Central memory CD8-positive, alpha-beta T cell (primary cell): Measurements from ENCODE around the gene STARD10.
"Not testable (repeated sequence)": the region's sequence is repeated elsewhere in the genome, so short reads cannot be mapped to it uniquely, and the experiment has no call there.

Source experiments
- ATAC-seq: fragments of 150-1000 bp; cut with Tn5 transposase; replicated peaks from 2 replicates; pipeline ENCODE4 v1.10.0; 2022; ENCODE audit warnings: mild to moderate bottlenecking, moderate FRiP score, moderate number of reproducible peaks; ENCODE audit not compliant: poor library complexity, severe bottlenecking; ENCODE audit errors: extremely low read depth
- DNase-seq, 2 donors: peaks; one replicate each; pipeline ENCODE4 v3.0.0; 2021; ENCODE audit warnings: low spot score in 2 of 2
- H3K27ac Mint-ChIP-seq: one replicate; pipeline ENCODE4 v1.8.0; 2022; ENCODE audit warnings: low read depth, mild to moderate bottlenecking, moderate library complexity, mixed read lengths
- H3K27me3 Mint-ChIP-seq: one replicate; pipeline ENCODE4 v1.8.0; 2022; ENCODE audit warnings: mixed read lengths
- H3K36me3 Mint-ChIP-seq: one replicate; pipeline ENCODE4 v1.8.0; 2022; ENCODE audit warnings: mild to moderate bottlenecking, moderate library complexity, mixed read lengths; ENCODE audit not compliant: insufficient read depth
- H3K4me1 Mint-ChIP-seq: one replicate; pipeline ENCODE4 v1.8.0; 2022; ENCODE audit warnings: mixed read lengths
- H3K4me3 Mint-ChIP-seq: one replicate; pipeline ENCODE4 v1.8.0; 2022; ENCODE audit warnings: mild to moderate bottlenecking, moderate library complexity, mixed read lengths
- H3K9me3 Mint-ChIP-seq: one replicate; pipeline ENCODE4 v1.8.0; 2022; ENCODE audit warnings: mixed read lengths

The STARD10 gene

GRCh38 chr11:72831521-72832300, 37.9 kb upstream of the STARD10 start:
- Mint-ChIP-seq H3K9me3 (no peaks in the 10 kb centered on the region), H3K36me3 (peaks cover 23% of the 10 kb centered on the region), H3K4me3 (no peak overlapping the region), H3K27me3 (no peaks in the 10 kb centered on the region), H3K4me1 (peaks cover 24% of the 10 kb centered on the region), H3K27ac (peak overlapping the region; percentile 90)
- DNase-seq (no peak), ATAC-seq (peak; percentile 69)

- no peaks in the 10 kb centered on the region for H3K27me3 Mint-ChIP-seq
- DNase-seq (no peak), ATAC-seq (no peak)
- no peak overlapping the region for H3K4me3 Mint-ChIP-seq
- H3K4me1 Mint-ChIP-seq: peaks cover 20% of the 10 kb centered on the region
- H3K36me3 Mint-ChIP-seq: peaks cover 28% of the 10 kb centered on the region
- H3K9me3 Mint-ChIP-seq: no peaks in the 10 kb centered on the region
- peak overlapping the region; percentile 83 for H3K27ac Mint-ChIP-seq
Observed at GRCh38 chr11:72829884-72830533, 36.2 kb upstream of the STARD10 start.

GRCh38 chr11:72829178-72829577, 35.3 kb upstream of the STARD10 start:
- no peaks in the 10 kb centered on the region for H3K27me3 Mint-ChIP-seq
- H3K27ac Mint-ChIP-seq: peak overlapping the region; percentile 83
- H3K9me3 Mint-ChIP-seq: no peaks in the 10 kb centered on the region
- peaks cover 26% of the 10 kb centered on the region for H3K36me3 Mint-ChIP-seq
- peaks cover 24% of the 10 kb centered on the region for H3K4me1 Mint-ChIP-seq
- DNase-seq (no peak), ATAC-seq (no peak)
- H3K4me3 Mint-ChIP-seq: no peak overlapping the region

- peaks cover 24% of the 10 kb centered on the region for H3K4me1 Mint-ChIP-seq
- no peak for ATAC-seq
- no peaks in the 10 kb centered on the region for H3K9me3 Mint-ChIP-seq
- H3K36me3 Mint-ChIP-seq: peaks cover 26% of the 10 kb centered on the region
- no peaks in the 10 kb centered on the region for H3K27me3 Mint-ChIP-seq
- peak overlapping the region; percentile 83 for H3K27ac Mint-ChIP-seq
- DNase-seq: no peak
- H3K4me3 Mint-ChIP-seq: no peak overlapping the region
Observed at GRCh38 chr11:72828692-72829101, 34.9 kb upstream of the STARD10 start.

GRCh38 chr11:72828081-72828567, 34.3 kb upstream of the STARD10 start:
- Mint-ChIP-seq H3K27ac (peak overlapping the region; percentile 83), H3K4me3 (no peak overlapping the region), H3K27me3 (no peaks in the 10 kb centered on the region), H3K36me3 (peaks cover 29% of the 10 kb centered on the region), H3K9me3 (no peaks in the 10 kb centered on the region), H3K4me1 (peaks cover 24% of the 10 kb centered on the region)
- no peak for DNase-seq
- no peak for ATAC-seq

GRCh38 chr11:72827656-72828055, 33.8 kb upstream of the STARD10 start:
- peak; percentile 47 for ATAC-seq
- not testable (repeated sequence) for H3K4me3 Mint-ChIP-seq
- peak overlapping the region; percentile 83 for H3K27ac Mint-ChIP-seq

GRCh38 chr11:72826942-72827480, 33.2 kb upstream of the STARD10 start:
- peaks cover 24% of the 10 kb centered on the region for H3K4me1 Mint-ChIP-seq
- ATAC-seq (no peak), DNase-seq (no peak)
- H3K27me3 Mint-ChIP-seq: no peaks in the 10 kb centered on the region
- no peak overlapping the region for H3K4me3 Mint-ChIP-seq
- peaks cover 29% of the 10 kb centered on the region for H3K36me3 Mint-ChIP-seq
- H3K27ac Mint-ChIP-seq: peak overlapping the region; percentile 83
- H3K9me3 Mint-ChIP-seq: no peaks in the 10 kb centered on the region

More at GRCh38 chr11:72827656-72828055, 33.8 kb upstream of the STARD10 start:
- peaks cover 24% of the 10 kb centered on the region for H3K4me1 Mint-ChIP-seq
- not testable (repeated sequence) for H3K9me3 Mint-ChIP-seq, H3K27me3 Mint-ChIP-seq, DNase-seq
- H3K36me3 Mint-ChIP-seq: peaks cover 30% of the 10 kb centered on the region

GRCh38 chr11:72826191-72826941, 32.5 kb upstream of the STARD10 start:
- Mint-ChIP-seq H3K9me3 (no peaks in the 10 kb centered on the region), H3K36me3 (peaks cover 28% of the 10 kb centered on the region), H3K4me1 (peaks cover 18% of the 10 kb centered on the region), H3K4me3 (no peak overlapping the region), H3K27ac (peak overlapping the region; percentile 83), H3K27me3 (no peaks in the 10 kb centered on the region)
- DNase-seq (no peak), ATAC-seq (no peak)

GRCh38 chr11:72825661-72826060, 31.8 kb upstream of the STARD10 start:
- Mint-ChIP-seq H3K4me1 (peaks cover 17% of the 10 kb centered on the region), H3K27me3 (no peaks in the 10 kb centered on the region), H3K4me3 (no peak overlapping the region), H3K9me3 (no peaks in the 10 kb centered on the region), H3K36me3 (peaks cover 35% of the 10 kb centered on the region), H3K27ac (no peak overlapping the region)
- DNase-seq (no peak), ATAC-seq (no peak)

GRCh38 chr11:72824811-72825505, 31.1 kb upstream of the STARD10 start:
- Mint-ChIP-seq H3K36me3 (peaks cover 38% of the 10 kb centered on the region), H3K27ac (peak overlapping the region; percentile 75), H3K27me3 (no peaks in the 10 kb centered on the region), H3K4me3 (no peak overlapping the region), H3K9me3 (no peaks in the 10 kb centered on the region), H3K4me1 (peaks cover 17% of the 10 kb centered on the region)
- no peak for ATAC-seq
- no peak for DNase-seq

- H3K4me1 Mint-ChIP-seq: peaks cover 21% of the 10 kb centered on the region
- no peaks in the 10 kb centered on the region for H3K9me3 Mint-ChIP-seq
- no peaks in the 10 kb centered on the region for H3K27me3 Mint-ChIP-seq
- H3K27ac Mint-ChIP-seq: peak overlapping the region; percentile 75
- DNase-seq: no peak
- H3K36me3 Mint-ChIP-seq: peaks cover 39% of the 10 kb centered on the region
- ATAC-seq: no peak
- no peak overlapping the region for H3K4me3 Mint-ChIP-seq
Observed at GRCh38 chr11:72824020-72824419, 30.2 kb upstream of the STARD10 start.
